ENCODE results near the gene TRHDE. TPM values are rescaled to one million over a fixed set of nuclear protein-coding genes. Genes with fewer than 3 reads are reported as not detected.

Gene TRHDE
- polyA plus RNA-seq, 2 of the 4 experiments (the other 2 are of a cell fraction) = 0.16 to 0.32 TPM

- DNase-seq (ENCODE audit: low read depth in 1 of 2, low spot score in 1 of 2) = no peak
- no peak for FAIRE-seq
- no peak for ATAC-seq
Measured at GRCh38 chr12:72610342-72610741, 338.2 kb downstream of the TRHDE start.

DNA sequence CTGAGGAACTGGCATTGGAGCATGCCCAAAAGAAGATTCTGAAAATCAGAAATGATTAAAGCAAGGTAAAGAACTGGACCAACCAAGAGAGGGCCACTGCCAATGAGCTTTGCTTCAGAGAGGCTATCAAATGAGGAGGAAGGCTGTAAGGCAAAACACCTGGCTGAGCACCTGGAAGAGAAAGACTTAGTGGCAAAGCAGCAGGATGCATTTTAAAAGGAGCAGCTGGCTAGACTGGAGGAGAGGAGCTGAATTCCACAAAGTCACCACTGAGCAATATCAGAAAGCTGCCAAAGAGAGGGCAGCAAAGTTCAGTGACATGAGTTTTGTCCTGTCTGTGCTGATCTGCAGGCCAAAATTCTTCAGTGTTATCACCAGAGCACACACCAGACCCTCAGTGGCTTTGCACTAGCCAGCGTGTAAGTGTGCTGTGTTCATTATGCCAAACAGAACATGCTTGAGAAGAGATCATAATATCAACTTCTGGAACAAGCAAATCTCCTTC lies 338.7 kb downstream of the TRHDE start:
- H3K4me1 ChIP-seq = no peaks in the 10 kb centered on the region
- H3K27ac ChIP-seq = no peak overlapping the region
- no peak for DNase-seq (ENCODE audit: low read depth in 1 of 2, low spot score in 1 of 2)
- no peak overlapping the region for H3K4me2 ChIP-seq
- TF ChIP-seq ZNF302 (CRISPR knock-in tag; IDR thresholded peaks at IDR 0.05) (no peak), HOXA7 (CRISPR knock-in tag; IDR thresholded peaks at IDR 0.05) (no peak), NR3C1 (IDR thresholded peaks at IDR 0.05) (no peak)
- ChIA-PET POLR2A (no interaction called here), CTCF (no interaction called here)
- ATAC-seq = no peak
- no peak for FAIRE-seq
- WGBS (ENCODE audit: missing lambda C conversion rate) = 25% methylated on average over 1 of the region's 1 CpG
- no peak overlapping the region for H3K4me3 ChIP-seq
- H3K9me3 ChIP-seq = no peaks in the 10 kb centered on the region

More at GRCh38 chr12:72610342-72610741, 338.2 kb downstream of the TRHDE start:
- Histone ChIP-seq H3K4me1 (no peaks in the 10 kb centered on the region), H3K9me3 (no peaks in the 10 kb centered on the region), H3K4me3 (no peak overlapping the region), H3K4me2 (no peak overlapping the region), H3K27ac (no peak overlapping the region)
- POLR2A ChIA-PET = no interaction called here
- TF ChIP-seq KDM5A (IDR thresholded peaks at IDR 0.05) (no peak), GATA3 (IDR thresholded peaks at IDR 0.05; ENCODE audit: borderline replicate concordance) (no peak), PBX3 (IDR thresholded peaks at IDR 0.05) (no peak), E2F6 (IDR thresholded peaks at IDR 0.05; ENCODE audit: borderline replicate concordance, low read depth) (no peak), EHMT2 (IDR thresholded peaks at IDR 0.05; ENCODE audit: low read depth) (no peak), NR3C1 (IDR thresholded peaks at IDR 0.05) (no peak), MYC (IDR thresholded peaks at IDR 0.05; ENCODE audit: borderline replicate concordance, low read length) (no peak), RNF2 (IDR thresholded peaks at IDR 0.05; ENCODE audit: borderline replicate concordance, low read depth) (no peak), TFCP2L1 (CRISPR knock-in tag; IDR thresholded peaks at IDR 0.05) (no peak), ZSCAN20 (CRISPR knock-in tag; IDR thresholded peaks at IDR 0.05) (no peak), MAZ (IDR thresholded peaks at IDR 0.05; ENCODE audit: borderline replicate concordance, low read depth, low read length) (no peak), HEYL (CRISPR knock-in tag; IDR thresholded peaks at IDR 0.05) (no peak), HOXA7 (CRISPR knock-in tag; IDR thresholded peaks at IDR 0.05) (no peak)
- CTCF ChIA-PET = no interaction called here
- WGBS (ENCODE audit: missing lambda C conversion rate) = 13% methylated on average over 10 of the region's 10 CpGs

DNA sequence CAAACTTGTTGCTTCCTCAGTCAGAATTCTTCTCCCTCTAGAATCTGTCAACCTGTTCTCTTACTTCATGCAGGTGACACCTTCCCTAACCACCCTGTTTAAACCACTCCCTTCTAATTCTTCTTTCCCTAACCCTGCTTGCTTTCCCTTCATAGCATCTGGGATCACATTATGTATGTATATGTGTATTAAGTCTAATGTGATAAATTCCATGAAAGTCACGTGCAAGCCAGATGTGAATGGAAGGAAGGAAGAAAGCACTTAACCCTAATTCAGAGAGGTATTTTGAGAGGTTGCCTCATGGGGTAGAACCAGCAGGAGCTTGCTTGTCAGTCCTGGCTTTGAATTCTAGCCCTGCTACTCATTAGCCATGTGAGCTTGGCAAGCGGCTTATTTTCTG lies 340.0 kb downstream of the TRHDE start:
- ChIA-PET POLR2A (no interaction called here), CTCF (no interaction called here)
- DNase-seq (ENCODE audit: low read depth in 1 of 2, low spot score in 1 of 2) = no peak
- H3K4me3 ChIP-seq = no peak overlapping the region
- H3K4me1 ChIP-seq = no peaks in the 10 kb centered on the region
- no peak for ATAC-seq
- FAIRE-seq = no peak
- H3K27ac ChIP-seq = no peak overlapping the region
- no peak for TF ChIP-seq ATOH8 (CRISPR knock-in tag; IDR thresholded peaks at IDR 0.05; ENCODE audit: low read depth)
- TF ChIP-seq CEBPB (IDR thresholded peaks at IDR 0.05) = no peak
- no peak for TF ChIP-seq CBX2 (IDR thresholded peaks at IDR 0.05; ENCODE audit: borderline replicate concordance, low read depth)
- TF ChIP-seq TP53 (CRISPR knock-in tag; IDR thresholded peaks at IDR 0.05) = no peak
- TF ChIP-seq PBX3 (IDR thresholded peaks at IDR 0.05) = no peak
- no peak for TF ChIP-seq MAX (IDR thresholded peaks at IDR 0.05)
- TF ChIP-seq RFX5 (IDR thresholded peaks at IDR 0.05) = no peak
- no peak overlapping the region for H3K4me2 ChIP-seq
- H3K9me3 ChIP-seq = no peaks in the 10 kb centered on the region
- WGBS (ENCODE audit: missing lambda C conversion rate) = 11% methylated on average over 2 of the region's 2 CpGs

Measured in A549 (cell line).